Measurements from ENCODE around the gene RPL3.

DNA sequence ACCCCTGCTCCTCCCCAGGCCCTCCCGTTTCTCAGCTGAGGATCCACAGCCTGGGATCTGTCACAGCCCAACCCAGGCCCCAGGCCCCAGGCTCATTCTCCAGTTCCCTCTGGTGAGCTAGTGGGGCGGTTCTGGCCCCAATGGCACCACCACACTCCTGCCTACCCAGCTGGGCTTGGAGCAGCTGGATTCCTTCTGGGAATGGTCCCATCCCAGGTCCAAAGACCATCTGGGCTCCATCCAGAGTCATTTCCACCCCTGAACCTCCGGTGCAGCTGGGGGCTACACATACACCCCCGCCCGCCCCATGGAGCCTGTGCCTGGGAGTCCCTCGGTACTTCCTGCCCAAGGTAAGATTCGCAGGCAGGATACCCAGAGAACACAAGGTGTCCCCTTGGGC, 39.2 kb downstream of the RPL3 start:
- TF ChIP-seq EZH2 (IDR thresholded peaks at IDR 0.05; ENCODE audit: borderline replicate concordance, insufficient read depth, low read depth, low read length, poor library complexity, severe bottlenecking): no peak
- TF ChIP-seq, protein P1, sequence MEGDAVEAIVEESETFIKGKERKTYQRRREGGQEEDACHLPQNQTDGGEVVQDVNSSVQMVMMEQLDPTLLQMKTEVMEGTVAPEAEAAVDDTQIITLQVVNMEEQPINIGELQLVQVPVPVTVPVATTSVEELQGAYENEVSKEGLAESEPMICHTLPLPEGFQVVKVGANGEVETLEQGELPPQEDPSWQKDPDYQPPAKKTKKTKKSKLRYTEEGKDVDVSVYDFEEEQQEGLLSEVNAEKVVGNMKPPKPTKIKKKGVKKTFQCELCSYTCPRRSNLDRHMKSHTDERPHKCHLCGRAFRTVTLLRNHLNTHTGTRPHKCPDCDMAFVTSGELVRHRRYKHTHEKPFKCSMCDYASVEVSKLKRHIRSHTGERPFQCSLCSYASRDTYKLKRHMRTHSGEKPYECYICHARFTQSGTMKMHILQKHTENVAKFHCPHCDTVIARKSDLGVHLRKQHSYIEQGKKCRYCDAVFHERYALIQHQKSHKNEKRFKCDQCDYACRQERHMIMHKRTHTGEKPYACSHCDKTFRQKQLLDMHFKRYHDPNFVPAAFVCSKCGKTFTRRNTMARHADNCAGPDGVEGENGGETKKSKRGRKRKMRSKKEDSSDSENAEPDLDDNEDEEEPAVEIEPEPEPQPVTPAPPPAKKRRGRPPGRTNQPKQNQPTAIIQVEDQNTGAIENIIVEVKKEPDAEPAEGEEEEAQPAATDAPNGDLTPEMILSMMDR (IDR thresholded peaks at IDR 0.05): no peak

All from B cell (primary cell).